VCaP (cell line): ENCODE data around the gene TCF7.

Experiments used
- H3K27ac ChIP-seq: fragments of 450-650 bp; 2 replicates; pipeline ENCODE4 v1.5.1; 2017
- TF ChIP-seq, protein P1 (sequence below): fragments of 450-650 bp; conservative IDR thresholded peaks from 2 replicates; pipeline ENCODE4 v1.5.1; 2017; ENCODE audit warnings: mild to moderate bottlenecking, moderate library complexity

Gene TCF7

DNA sequence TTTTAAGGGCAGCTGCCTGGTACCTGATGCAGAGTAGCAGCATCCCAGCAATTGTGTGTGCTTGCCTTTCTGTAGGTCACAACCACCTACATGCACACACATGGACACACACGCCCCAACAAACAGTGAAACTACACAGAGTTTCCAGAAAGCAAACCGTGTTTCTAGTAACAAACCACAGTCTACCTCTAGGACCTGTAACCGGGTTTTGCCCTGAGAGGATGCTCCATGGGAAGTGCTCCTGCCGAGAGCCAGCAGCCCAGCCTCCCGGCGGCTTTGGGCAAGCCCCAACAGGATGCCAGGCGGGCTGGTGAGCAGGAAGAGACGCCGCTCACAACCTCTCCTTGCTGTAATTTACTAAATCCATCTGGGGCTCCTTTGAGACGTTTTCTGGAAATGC lies 4.1 kb upstream of the TCF7 start:
- TF ChIP-seq, protein P1, sequence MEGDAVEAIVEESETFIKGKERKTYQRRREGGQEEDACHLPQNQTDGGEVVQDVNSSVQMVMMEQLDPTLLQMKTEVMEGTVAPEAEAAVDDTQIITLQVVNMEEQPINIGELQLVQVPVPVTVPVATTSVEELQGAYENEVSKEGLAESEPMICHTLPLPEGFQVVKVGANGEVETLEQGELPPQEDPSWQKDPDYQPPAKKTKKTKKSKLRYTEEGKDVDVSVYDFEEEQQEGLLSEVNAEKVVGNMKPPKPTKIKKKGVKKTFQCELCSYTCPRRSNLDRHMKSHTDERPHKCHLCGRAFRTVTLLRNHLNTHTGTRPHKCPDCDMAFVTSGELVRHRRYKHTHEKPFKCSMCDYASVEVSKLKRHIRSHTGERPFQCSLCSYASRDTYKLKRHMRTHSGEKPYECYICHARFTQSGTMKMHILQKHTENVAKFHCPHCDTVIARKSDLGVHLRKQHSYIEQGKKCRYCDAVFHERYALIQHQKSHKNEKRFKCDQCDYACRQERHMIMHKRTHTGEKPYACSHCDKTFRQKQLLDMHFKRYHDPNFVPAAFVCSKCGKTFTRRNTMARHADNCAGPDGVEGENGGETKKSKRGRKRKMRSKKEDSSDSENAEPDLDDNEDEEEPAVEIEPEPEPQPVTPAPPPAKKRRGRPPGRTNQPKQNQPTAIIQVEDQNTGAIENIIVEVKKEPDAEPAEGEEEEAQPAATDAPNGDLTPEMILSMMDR: no peak
- H3K27ac ChIP-seq: no peak overlapping the region

GRCh38 chr5:134111741-134112647 lies 2.5 kb upstream of the TCF7 start:
- no peak overlapping the region for H3K27ac ChIP-seq
- TF ChIP-seq, protein P1: no peak

- TF ChIP-seq, protein P1: no peak
- H3K27ac ChIP-seq: no peak overlapping the region
Observed at GRCh38 chr5:134112726-134113362, 1.6 kb upstream of the TCF7 start.

DNA sequence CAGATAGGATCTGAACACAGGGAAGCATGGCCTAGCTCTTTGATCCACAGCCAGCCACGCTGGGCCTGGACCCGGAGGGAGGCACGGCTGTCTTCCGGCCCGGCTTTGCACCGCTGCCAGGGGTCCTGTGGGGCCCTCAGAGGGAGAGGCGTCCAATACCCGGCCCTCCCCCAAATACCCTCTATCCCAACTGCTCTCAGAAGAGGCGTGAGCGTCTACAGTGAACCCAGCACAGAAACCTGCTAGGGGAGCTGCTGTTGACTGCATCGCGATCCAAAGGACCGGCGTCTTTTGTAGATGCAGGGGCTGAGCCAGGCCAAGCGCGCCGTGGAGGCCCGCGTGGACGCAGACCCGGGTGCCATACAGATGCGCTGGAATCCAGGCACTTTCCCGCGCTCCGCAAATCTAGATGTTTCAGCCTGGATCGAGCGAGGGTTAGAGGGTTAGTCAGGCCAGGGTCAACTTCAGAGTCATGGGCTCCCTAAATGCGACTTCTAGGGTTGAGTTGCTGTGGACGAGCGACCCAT lies 1.1 kb upstream of the TCF7 start:
- TF ChIP-seq, protein P1: no peak
- no peak overlapping the region for H3K27ac ChIP-seq

GRCh38 chr5:134114886-134115805 lies 665 bp downstream of the TCF7 start:
- TF ChIP-seq, protein P1: no peak
- peak overlapping the region; percentile 23; the same call in 1 of the 2 replicates for H3K27ac ChIP-seq

- H3K27ac ChIP-seq: no peak overlapping the region
- TF ChIP-seq, protein P1: no peak
Observed at GRCh38 chr5:134115806-134116175, 1.3 kb downstream of the TCF7 start.
